ENCODE measurements around the gene CRTC1. TPM values are rescaled to one million over a fixed set of nuclear protein-coding genes. Genes with fewer than 3 reads are reported as not detected.

CRTC1 gene
- total and polyA plus RNA-seq, 2 of the 13 experiments (the other 11 are each of a cell fraction or from before 2014, with no cell fraction given) = 2.0 to 2.7 TPM

DNA sequence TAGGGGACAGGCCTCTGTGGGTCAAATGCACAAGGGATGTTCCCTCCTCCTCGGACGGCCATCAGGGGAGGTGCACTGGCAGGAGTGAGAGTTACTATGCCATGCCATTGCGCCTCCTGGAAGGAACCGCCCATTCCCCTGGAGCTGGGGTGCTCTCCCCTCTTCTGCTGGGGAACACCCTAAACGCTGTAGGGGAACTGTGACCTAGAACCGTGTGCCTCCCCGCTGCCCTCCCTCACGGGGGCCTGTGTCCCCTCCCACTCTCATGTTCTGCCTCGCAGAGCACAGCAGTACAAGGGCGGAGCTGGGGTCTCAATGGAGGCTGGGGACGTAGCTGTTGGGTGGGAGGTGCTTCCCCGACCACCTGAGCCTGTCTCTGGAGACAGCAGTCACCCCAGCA is 17.2 kb upstream of the CRTC1 start:
- intact Hi-C loops (cut with micrococcal nuclease; ENCODE audit: unreplicated experiment) = no loop called here
- Histone ChIP-seq H3K9me3 (ENCODE audit: low read length) (no peaks in the 10 kb centered on the region), H3K4me1 (ENCODE audit: insufficient read depth, low read length) (peaks cover 10% of the 10 kb centered on the region), H3K9ac (ENCODE audit: insufficient read depth, low read depth, low read length) (no peak overlapping the region), H3K79me2 (ENCODE audit: insufficient read depth, low read length) (no peaks in the 10 kb centered on the region), H3K4me3 (replicated peaks in 1 of 3; ENCODE audit: insufficient read depth in 1 of 3, low read depth in 2 of 3, low read length in 3 of 3) (no peak overlapping the region), H3K27me3 (ENCODE audit: control insufficient read depth in 1 of 2, insufficient read depth in 2 of 2, low read length in 2 of 2) (no peaks in the 10 kb centered on the region), H3K27ac (ENCODE audit: extremely low read length, insufficient read depth, low read length) (no peak overlapping the region), H4K20me1 (ENCODE audit: insufficient read depth, low read length) (no peaks in the 10 kb centered on the region), H3K36me3 (replicated peaks in 1 of 2; ENCODE audit: control insufficient read depth in 1 of 2, insufficient read depth in 2 of 2, low read length in 2 of 2) (peaks cover 6 to 7% of the 10 kb centered on the region in 2 experiments; a peak in 3 of 5 replicates), H3K4me2 (ENCODE audit: low read depth, low read length) (no peak overlapping the region), H2AFZ (ENCODE audit: low read length) (no peak overlapping the region)
- ATAC-seq (no peak), FAIRE-seq (no peak), DNase-seq (ENCODE audit: low spot score) (no peak)
- TF ChIP-seq ZKSCAN1 (IDR thresholded peaks at IDR 0.05; ENCODE audit: low read length) (no peak), ZFP90 (CRISPR knock-in tag; IDR thresholded peaks at IDR 0.05; ENCODE audit: borderline replicate concordance) (no peak), ZNF772 (CRISPR knock-in tag; IDR thresholded peaks at IDR 0.05) (no peak)
- TF ChIP-seq, protein P1, sequence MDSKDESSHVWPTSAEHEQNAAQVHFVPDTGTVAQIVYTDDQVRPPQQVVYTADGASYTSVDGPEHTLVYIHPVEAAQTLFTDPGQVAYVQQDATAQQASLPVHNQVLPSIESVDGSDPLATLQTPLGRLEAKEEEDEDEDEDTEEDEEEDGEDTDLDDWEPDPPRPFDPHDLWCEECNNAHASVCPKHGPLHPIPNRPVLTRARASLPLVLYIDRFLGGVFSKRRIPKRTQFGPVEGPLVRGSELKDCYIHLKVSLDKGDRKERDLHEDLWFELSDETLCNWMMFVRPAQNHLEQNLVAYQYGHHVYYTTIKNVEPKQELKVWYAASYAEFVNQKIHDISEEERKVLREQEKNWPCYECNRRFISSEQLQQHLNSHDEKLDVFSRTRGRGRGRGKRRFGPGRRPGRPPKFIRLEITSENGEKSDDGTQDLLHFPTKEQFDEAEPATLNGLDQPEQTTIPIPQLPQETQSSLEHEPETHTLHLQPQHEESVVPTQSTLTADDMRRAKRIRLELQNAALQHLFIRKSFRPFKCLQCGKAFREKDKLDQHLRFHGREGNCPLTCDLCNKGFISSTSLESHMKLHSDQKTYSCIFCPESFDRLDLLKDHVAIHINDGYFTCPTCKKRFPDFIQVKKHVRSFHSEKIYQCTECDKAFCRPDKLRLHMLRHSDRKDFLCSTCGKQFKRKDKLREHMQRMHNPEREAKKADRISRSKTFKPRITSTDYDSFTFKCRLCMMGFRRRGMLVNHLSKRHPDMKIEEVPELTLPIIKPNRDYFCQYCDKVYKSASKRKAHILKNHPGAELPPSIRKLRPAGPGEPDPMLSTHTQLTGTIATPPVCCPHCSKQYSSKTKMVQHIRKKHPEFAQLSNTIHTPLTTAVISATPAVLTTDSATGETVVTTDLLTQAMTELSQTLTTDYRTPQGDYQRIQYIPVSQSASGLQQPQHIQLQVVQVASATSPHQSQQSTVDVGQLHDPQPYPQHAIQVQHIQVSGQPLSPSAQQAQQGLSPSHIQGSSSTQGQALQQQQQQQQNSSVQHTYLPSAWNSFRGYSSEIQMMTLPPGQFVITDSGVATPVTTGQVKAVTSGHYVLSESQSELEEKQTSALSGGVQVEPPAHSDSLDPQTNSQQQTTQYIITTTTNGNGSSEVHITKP (CRISPR knock-in tag; IDR thresholded peaks at IDR 0.05; ENCODE audit: low read depth) = no peak
- TF ChIP-seq, protein P2, sequence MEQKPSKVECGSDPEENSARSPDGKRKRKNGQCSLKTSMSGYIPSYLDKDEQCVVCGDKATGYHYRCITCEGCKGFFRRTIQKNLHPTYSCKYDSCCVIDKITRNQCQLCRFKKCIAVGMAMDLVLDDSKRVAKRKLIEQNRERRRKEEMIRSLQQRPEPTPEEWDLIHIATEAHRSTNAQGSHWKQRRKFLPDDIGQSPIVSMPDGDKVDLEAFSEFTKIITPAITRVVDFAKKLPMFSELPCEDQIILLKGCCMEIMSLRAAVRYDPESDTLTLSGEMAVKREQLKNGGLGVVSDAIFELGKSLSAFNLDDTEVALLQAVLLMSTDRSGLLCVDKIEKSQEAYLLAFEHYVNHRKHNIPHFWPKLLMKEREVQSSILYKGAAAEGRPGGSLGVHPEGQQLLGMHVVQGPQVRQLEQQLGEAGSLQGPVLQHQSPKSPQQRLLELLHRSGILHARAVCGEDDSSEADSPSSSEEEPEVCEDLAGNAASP (CRISPR knock-in tag; IDR thresholded peaks at IDR 0.05; ENCODE audit: borderline replicate concordance) = no peak
- TF ChIP-seq, protein P3, sequence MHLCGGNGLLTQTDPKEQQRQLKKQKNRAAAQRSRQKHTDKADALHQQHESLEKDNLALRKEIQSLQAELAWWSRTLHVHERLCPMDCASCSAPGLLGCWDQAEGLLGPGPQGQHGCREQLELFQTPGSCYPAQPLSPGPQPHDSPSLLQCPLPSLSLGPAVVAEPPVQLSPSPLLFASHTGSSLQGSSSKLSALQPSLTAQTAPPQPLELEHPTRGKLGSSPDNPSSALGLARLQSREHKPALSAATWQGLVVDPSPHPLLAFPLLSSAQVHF (CRISPR knock-in tag; IDR thresholded peaks at IDR 0.05) = no peak
- BruUV-seq (replicated peaks) = no TSS peak
- ChIA-PET POLR2A (no interaction called here), CTCF (ENCODE audit: low intra/inter-chr PET ratio, low total read pairs) (no interaction called here)
- in situ Hi-C loops (cut with HindIII; ENCODE audit: extremely low pct_ligation_motif_present, low pct_unique_long_range_greater_than_20kb) = no loop called here
- WGBS (ENCODE audit: low lambda C conversion rate) = no CpG with 5 or more reads among the region's 12 CpGs

Measured in HepG2 (cell line).